ENCODE results near the gene CD320.

Gene CD320

DNA sequence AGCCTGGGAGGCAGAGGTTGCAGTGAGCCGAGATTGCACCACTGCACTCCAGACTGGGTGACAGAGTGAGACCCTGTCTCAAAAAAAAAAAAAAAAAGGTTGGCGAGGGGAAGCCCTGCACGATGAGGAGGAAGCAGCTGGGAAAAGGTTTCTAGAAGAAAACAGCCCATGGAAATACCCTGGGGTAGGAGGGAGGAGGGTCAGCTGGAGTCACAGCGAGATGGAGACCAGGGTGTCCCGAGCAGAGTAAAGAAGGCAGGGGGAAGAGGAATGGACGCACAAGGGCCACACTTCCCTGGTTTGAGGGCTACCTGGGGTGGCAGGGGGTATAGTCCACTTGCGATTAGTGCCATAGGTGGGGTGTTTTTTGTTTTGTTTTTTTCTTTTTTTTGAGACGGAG is 28.5 kb upstream of the CD320 start:
- H3K27me3 Mint-ChIP-seq, result peaks cover 68% of the 10 kb centered on the region
- H3K36me3 Mint-ChIP-seq, result no peaks in the 10 kb centered on the region

DNA sequence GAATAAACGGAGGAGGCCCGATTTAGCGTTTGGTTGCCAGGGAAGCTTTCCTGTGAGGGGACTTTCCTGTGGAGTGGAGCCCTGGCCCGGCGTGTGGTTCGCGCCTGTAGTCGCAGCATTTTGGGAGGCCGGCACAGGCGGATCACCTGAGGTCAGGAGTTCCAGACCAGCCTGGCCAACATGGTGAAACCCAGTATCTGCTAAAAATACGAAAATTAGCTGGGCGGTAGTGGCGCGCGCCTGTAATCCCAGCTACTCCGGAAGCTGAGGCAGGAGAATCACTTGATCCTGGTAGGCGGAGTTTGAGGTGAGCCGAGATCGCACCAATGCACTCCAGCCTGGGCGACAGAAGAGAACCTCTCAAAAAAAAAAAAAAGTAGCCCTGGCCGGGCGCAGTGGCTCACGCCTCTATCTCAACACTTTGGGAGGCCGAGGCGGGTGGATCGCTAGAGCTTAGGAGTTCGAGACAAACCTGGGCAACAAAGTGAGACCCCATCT is 28.0 kb upstream of the CD320 start:
- ATAC-seq, result no peak
- Mint-ChIP-seq H3K4me1 (peaks cover 22% of the 10 kb centered on the region), H3K4me3 (peak overlapping the region; percentile 31), H3K27me3 (peaks cover 63% of the 10 kb centered on the region), H3K36me3 (no peaks in the 10 kb centered on the region), H3K9me3 (no peaks in the 10 kb centered on the region), H3K27ac (no peak overlapping the region)

More for the DNA sequence above, 28.5 kb upstream of the CD320 start:
- Mint-ChIP-seq H3K27ac (no peak overlapping the region), H3K4me1 (peaks cover 22% of the 10 kb centered on the region), H3K9me3 (no peaks in the 10 kb centered on the region), H3K4me3 (peak overlapping the region; percentile 21)
- no peak for ATAC-seq

DNA sequence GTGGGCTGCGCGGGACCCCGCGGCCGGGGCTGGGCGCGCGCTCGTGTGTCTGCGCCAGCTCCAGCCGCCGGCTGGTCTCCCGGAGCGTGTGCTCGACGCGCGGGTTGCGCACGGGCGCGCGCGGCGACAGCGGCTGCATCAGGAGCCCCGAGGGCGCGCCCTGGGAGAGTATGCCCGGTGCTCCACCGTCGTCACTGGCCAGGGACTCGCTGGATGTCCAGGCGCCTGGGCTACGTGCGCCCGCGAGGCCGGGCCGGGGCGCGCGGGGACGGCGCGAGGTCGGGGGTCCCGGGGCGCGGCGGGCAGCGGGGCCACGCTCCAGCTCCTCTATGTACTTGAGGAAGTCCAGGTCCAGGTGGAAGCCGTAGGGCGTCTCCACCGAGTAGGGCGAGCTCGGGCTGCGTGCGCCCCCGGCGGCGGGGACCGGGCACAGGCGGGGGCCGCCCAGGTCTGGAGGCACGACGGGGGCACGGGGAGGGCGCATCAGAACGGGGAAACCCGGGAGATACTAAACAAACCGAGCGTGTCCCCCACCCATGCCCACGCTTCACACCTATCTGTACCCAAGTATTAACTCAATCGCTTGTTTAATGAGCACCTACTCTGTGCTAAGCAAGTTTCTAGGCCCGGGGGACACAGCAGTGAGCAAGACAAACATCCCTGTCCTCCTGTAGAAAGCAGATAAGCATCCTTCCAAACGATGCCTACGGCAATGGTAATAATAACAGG is 27.3 kb upstream of the CD320 start:
- Mint-ChIP-seq H3K4me3 (peak overlapping the region; percentile 31), H3K27ac (no peak overlapping the region), H3K9me3 (no peaks in the 10 kb centered on the region), H3K27me3 (peaks cover 57% of the 10 kb centered on the region), H3K4me1 (peaks cover 17% of the 10 kb centered on the region), H3K36me3 (no peaks in the 10 kb centered on the region)
- peak; percentile 71 for ATAC-seq

DNA sequence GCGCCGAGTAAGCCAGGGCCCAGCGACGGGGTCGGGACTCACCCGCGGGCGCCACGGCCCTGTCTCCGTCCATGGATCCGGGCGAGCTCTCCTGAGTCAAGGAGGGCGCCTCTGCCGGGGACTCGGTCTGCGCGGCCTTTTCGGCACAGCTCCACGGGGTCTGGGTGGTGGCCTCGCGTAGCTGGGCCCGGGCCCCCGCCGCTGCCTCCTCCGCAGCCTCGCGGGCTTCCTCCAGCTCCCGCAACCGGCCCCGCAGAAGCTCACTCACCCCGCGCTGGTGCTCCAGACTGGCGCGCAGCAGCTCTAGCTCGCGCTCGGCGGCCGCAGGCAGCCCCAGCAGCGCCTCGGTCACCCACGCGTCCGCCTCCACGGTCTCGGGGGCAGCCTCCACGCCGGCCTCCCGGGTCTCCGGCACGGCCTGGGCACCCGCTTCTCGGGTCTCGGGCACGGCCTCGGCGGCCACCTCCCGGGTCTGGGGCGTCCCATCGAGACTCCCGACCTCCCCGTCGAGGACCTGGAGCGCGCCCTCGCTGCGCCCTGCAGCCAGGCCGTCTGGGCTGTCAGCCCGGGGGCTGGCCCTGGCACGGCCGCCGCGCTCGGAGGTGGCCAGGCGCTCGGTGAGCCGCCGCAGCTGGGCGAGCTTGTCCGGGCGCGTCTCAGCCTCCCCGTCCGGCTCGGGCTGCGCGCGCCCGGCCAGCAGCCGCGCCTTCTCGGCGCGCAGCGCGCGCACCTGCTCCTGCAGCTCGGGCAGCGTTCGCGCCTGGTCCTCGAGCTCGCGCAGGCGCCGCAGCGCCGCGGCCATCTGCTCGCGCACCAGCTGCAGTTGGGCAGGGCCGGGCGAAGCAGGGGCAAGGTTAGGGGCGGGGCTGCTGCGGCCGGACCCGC is 26.5 kb upstream of the CD320 start:
- no peaks in the 10 kb centered on the region for H3K36me3 Mint-ChIP-seq
- peaks cover 14% of the 10 kb centered on the region for H3K4me1 Mint-ChIP-seq
- H3K27me3 Mint-ChIP-seq, result peaks cover 49% of the 10 kb centered on the region
- peak; percentile 70 for ATAC-seq
- H3K27ac Mint-ChIP-seq, result no peak overlapping the region
- H3K4me3 Mint-ChIP-seq, result peak overlapping the region; percentile 12
- H3K9me3 Mint-ChIP-seq, result no peaks in the 10 kb centered on the region

DNA sequence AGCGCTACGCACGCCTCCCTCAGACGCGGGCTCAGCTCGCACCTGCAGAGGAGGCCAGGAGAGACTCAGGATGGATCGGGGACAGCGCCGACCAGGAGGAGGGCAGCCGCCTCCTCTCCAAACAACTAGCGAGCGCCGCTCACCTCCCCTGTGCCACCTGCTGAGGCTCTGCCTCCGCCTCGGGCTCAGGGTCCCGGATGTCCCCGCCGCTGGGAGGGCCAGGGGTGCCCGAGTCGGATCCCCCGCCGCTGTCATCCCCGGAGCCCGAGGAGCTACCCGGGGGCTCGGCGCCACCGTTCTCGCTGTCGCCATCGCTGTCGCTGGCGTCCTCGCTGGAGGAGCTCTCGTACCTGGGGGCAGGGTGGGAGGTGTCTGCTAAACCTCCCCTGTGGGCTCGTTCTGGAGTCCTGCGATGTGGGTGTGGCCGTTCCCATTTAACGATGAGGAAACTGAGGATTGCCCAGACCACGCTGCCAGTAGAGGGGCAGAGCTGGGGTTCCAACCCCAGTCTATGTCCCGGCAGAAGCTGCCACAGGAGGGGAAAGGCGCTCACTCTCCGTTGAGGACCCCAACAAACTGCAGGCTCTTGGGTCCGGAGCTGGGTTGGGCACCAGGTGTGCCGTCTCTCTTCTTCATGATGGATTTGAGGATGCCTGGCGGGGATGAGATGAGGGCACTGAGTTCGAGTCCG is 25.8 kb upstream of the CD320 start:
- Mint-ChIP-seq H3K4me1 (peaks cover 14% of the 10 kb centered on the region), H3K4me3 (peak overlapping the region; percentile 12), H3K27me3 (peaks cover 42% of the 10 kb centered on the region), H3K36me3 (no peaks in the 10 kb centered on the region), H3K27ac (no peak overlapping the region), H3K9me3 (no peaks in the 10 kb centered on the region)
- no peak for ATAC-seq

DNA sequence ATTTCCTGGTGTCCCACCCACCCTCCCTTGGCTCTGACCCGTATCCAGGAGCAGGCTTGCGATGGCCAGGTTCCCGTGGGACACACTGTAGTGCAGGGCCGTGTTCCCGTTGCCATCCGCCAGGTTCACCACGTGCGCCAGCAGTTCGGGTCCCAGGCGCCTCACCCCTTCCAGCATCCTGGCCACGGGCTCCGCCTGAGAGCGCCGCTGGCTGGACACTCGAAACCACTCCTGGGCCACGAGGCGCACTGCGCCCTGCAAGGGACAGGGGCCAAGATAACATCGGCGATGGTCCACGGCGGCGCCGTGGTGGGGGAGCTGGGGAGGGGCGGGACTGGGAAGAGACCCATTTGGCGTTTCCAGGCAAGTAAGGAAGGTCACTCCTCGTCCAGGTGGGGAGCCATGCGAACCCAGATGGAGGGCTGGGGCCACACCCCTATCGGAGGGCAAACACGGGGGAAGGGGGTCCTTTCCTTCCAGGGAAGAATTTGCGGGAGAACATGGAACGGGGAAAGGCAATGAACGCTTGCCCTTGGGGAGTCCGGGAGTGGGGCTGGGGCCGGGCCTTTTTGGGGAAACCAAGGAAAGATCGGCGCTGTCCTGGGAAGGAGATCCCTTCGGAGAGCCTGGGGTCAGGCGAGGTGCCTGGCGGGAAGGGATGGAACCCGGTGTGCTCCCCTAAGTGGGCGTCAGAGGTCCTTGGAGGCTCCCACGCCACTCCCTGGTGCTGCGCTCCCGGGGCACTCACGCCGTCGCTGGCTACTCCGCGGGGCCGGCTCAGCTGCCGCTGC is 25.0 kb upstream of the CD320 start:
- Mint-ChIP-seq H3K27me3 (peaks cover 35% of the 10 kb centered on the region), H3K4me3 (no peak overlapping the region), H3K9me3 (no peaks in the 10 kb centered on the region), H3K36me3 (no peaks in the 10 kb centered on the region), H3K4me1 (peaks cover 14% of the 10 kb centered on the region), H3K27ac (no peak overlapping the region)
- no peak for ATAC-seq

DNA sequence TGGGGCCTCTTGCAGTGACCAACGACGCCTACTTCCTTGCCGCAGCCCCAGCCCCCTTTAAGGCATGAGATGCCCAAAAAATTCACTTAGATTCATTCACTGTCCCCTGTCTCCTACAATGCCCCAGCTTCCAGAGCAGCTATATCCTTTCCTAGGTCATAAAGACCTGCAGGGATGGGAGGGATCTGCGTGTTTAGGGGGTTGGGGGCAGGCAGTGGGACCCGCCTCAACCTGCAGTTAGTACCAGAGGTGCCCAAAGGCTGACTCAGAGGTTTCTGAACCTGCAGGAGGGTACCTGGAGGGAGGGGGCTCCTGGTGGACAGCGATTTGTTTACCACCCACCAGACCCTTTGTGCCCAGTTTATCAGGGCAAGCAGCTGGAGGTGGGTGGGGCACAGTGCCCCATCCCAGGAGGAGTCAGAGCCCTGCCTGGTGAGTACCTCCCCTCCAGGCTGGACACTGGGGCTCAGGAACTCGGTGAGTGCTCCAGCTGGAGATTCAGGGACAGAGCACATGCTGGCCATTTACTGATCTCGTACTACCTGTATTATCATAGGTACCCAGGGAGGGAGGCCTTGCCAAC is 23.2 kb upstream of the CD320 start:
- H3K4me3 Mint-ChIP-seq, result no peak overlapping the region
- no peaks in the 10 kb centered on the region for H3K36me3 Mint-ChIP-seq
- H3K9me3 Mint-ChIP-seq, result no peaks in the 10 kb centered on the region
- H3K4me1 Mint-ChIP-seq, result peaks cover 8% of the 10 kb centered on the region
- H3K27ac Mint-ChIP-seq, result no peak overlapping the region
- ATAC-seq, result no peak
- peaks cover 17% of the 10 kb centered on the region for H3K27me3 Mint-ChIP-seq

DNA sequence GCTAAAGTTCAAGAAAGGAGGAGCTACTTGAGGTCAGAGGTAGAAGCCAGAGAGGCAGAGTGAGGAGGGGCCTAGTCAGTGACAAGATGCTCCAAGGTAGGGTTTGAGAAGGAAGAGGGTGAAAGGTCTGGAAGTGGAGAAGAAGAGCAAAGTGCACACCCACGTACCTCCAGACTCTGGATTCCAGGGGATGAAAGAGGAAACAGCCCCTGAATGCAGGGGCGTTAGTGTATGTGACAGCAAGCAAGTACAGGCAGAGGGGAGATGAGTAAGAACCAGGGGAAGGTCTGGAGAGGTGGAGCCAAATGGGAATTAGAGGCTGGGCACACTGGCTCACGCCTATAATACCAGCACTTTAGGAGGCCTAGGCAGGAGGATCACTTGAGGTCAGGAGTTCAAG is 21.8 kb upstream of the CD320 start:
- peaks cover 9% of the 10 kb centered on the region for H3K27me3 Mint-ChIP-seq
- no peak for ATAC-seq
- no peaks in the 10 kb centered on the region for H3K4me1 Mint-ChIP-seq
- H3K4me3 Mint-ChIP-seq, result no peak overlapping the region
- H3K27ac Mint-ChIP-seq, result no peak overlapping the region
- H3K9me3 Mint-ChIP-seq, result no peaks in the 10 kb centered on the region
- H3K36me3 Mint-ChIP-seq, result no peaks in the 10 kb centered on the region

DNA sequence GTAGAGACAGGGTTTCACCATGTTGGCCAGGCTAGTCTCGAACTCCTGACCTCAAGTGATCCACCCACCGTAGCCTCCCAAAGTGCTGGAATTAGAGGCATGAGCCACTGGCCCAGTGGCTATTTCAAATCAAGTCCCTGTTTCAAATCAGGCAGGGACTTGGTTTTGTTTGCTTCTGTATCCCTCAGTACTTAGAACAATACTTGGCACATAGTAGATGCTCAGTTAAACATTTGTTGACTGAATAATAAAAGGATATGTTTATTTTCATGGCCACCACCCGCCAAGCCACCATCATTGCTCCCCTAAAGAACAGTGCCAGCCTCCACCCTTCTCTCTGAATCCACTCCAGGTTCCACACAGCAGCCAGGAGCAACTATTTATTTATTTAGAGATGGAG is 17.3 kb upstream of the CD320 start:
- Mint-ChIP-seq H3K4me3 (no peak overlapping the region), H3K4me1 (peaks cover 37% of the 10 kb centered on the region), H3K27ac (no peak overlapping the region), H3K27me3 (no peaks in the 10 kb centered on the region), H3K9me3 (no peaks in the 10 kb centered on the region), H3K36me3 (peaks cover 16% of the 10 kb centered on the region)
- no peak for ATAC-seq

DNA sequence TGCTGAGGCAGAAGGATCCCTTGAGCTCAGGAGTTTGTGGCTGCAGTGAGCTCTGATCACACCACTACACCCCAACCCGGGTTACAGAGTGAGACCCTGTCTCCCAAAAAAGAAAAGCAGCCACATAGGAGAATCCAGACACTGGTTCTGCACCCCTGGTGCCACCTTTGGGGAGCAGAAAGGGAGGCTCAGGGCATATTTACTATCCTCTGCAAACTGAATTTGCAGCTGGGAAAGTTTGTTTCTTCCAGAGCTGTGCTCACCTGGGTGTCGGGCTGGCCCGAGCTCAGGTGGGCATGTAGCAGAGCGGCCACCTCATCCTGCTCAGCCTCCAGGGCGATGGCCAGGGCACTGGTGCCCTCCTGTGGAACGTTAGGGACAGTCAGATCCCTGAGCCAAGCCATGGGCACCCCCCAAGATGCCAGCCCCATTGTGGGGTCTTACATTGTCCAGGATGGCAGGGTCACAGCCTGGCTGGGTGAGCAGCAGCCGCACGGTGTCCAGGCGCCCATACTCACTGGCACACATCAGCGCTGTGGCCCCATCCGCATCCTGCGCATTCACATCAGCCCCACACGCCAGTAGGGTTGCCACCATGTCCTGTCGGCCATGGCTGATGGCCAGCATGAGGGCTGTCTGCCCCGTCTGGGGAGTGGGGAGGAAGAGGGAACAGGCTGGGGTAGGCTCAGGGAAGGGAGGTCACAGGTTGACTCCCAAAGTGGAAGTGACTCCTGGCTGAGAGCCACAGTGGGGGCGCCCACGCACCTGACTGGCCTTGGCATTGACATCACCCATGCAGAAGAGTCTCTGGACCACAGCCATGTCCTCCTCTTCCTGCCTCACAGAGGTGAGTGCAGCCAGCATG is 16.3 kb upstream of the CD320 start:
- Mint-ChIP-seq H3K27ac (no peak overlapping the region), H3K4me3 (no peak overlapping the region), H3K27me3 (no peaks in the 10 kb centered on the region), H3K4me1 (peaks cover 47% of the 10 kb centered on the region), H3K36me3 (peaks cover 16% of the 10 kb centered on the region), H3K9me3 (no peaks in the 10 kb centered on the region)
- no peak for ATAC-seq

DNA sequence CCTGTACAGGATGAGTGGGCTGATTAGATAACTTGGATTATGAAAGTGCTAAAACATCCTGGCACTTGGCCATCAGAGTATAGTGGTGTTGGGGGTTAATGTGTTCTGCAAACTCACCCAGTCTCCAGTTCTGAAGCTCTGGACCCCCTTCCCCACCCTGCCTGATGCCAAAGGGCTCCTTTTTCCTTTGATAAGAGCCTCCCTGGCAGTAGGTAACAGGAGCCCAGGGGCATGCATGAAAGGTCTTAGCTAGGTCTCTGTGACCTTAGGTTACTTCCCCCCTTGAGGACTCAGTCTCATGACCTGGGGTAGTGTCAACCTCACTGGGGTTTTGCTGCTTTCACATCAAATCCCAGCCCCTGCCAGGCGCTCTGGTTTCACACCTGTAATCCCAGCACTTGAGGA is 15.6 kb upstream of the CD320 start:
- ATAC-seq, result no peak
- peaks cover 48% of the 10 kb centered on the region for H3K4me1 Mint-ChIP-seq
- H3K27ac Mint-ChIP-seq, result no peak overlapping the region
- no peak overlapping the region for H3K4me3 Mint-ChIP-seq
- H3K9me3 Mint-ChIP-seq, result no peaks in the 10 kb centered on the region
- no peaks in the 10 kb centered on the region for H3K27me3 Mint-ChIP-seq
- peaks cover 16% of the 10 kb centered on the region for H3K36me3 Mint-ChIP-seq

DNA sequence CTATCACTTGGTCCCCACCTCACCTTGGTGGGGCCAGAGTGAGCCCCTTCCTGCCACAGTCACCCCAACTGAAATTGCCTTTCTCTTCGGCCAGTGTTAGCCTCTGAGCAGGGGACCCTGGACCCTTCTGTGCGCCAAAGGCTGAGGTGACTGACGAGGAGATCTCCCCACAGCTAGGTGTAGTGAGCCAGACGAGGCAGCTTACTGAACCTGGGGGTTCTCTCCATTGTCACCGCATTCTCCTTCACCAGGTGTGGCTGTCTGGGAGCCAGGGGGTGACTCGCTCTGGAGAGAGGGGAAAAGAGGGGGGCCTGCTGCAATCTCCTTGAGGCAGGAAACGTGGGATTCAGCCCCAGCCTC is 14.5 kb upstream of the CD320 start:
- peak overlapping the region; percentile 96 for H3K4me3 Mint-ChIP-seq
- H3K9me3 Mint-ChIP-seq, result no peaks in the 10 kb centered on the region
- no peak for ATAC-seq
- no peaks in the 10 kb centered on the region for H3K27me3 Mint-ChIP-seq
- H3K36me3 Mint-ChIP-seq, result peaks cover 16% of the 10 kb centered on the region
- H3K4me1 Mint-ChIP-seq, result peaks cover 48% of the 10 kb centered on the region
- peak overlapping the region; percentile 99 for H3K27ac Mint-ChIP-seq

DNA sequence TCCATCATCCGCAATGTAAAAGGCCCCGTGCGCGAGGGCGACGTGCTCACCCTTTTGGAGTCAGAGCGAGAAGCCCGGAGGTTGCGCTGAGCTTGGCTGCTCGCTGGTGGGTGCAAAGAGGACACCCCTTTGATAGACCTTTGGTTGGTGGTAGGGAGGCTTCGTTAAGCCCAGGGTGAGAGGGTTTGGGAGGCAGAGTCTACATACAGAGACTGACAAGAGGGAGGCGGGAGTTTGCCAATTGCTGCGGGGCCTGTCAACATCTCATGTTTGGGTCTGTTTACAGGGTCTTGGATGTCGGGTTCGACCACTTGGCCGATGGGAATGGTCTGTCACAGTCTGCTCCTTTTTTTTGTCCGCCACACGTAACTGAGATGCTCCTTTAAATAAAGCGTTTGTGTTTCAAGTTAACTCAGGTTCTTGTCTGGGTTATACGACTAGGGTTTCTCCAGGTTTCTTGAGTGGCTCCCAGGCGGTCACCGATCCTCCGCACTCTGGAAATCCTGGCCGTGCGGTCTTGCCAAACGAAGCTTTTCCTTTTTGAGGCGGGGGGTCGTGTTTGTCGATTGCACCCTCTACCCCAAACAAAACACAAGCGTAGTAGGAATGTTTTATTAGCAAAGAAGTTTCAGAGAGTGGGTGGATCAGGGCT is 14.0 kb upstream of the CD320 start:
- H3K27me3 Mint-ChIP-seq, result no peaks in the 10 kb centered on the region
- no peaks in the 10 kb centered on the region for H3K9me3 Mint-ChIP-seq
- no peak for ATAC-seq
- H3K4me1 Mint-ChIP-seq, result peaks cover 48% of the 10 kb centered on the region
- H3K4me3 Mint-ChIP-seq, result peak overlapping the region; percentile 96
- H3K27ac Mint-ChIP-seq, result peak overlapping the region; percentile 99
- peaks cover 16% of the 10 kb centered on the region for H3K36me3 Mint-ChIP-seq

Measured in stimulated activated memory B cell treated with anti-CD40 and anti-IgM and Interleukin-4, amounts not matched to agents 10 μg/mL and 1 μg/mL and 100 μg/mL, for 72 hours (primary cell).